GM23338 (cell line): ENCODE results near the gene RPS21.
A peak's percentile ranks its signal among the peaks of the same experiment; 100 is the strongest.

ENCODE experiments used
- POLR2AphosphoS5 ChIP-seq: IDR thresholded peaks from 2 replicates; pipeline ENCODE4 v1.6.1; 2016; ENCODE audit warnings: antibody characterized with exemption, low read depth
- TF ChIP-seq, protein P1 (sequence below), 2 experiments: fragments of 200-600 bp in 1 of 2; sonication (generic) in 1 of 2; conservative IDR thresholded peaks; 2 replicates each; pipeline versions ENCODE4 v1.5.1 to v1.6.1; 2016 to 2017; ENCODE audit warnings: antibody characterized with exemption in 2 of 2, low read depth in 2 of 2, mild to moderate bottlenecking in 2 of 2, moderate library complexity in 1 of 2
- TF ChIP-seq, protein P2 (sequence below): IDR thresholded peaks from one replicate; pipeline ENCODE4 v1.6.1; 2018; ENCODE audit warnings: antibody characterized with exemption; ENCODE audit not compliant: unreplicated experiment

DNA sequence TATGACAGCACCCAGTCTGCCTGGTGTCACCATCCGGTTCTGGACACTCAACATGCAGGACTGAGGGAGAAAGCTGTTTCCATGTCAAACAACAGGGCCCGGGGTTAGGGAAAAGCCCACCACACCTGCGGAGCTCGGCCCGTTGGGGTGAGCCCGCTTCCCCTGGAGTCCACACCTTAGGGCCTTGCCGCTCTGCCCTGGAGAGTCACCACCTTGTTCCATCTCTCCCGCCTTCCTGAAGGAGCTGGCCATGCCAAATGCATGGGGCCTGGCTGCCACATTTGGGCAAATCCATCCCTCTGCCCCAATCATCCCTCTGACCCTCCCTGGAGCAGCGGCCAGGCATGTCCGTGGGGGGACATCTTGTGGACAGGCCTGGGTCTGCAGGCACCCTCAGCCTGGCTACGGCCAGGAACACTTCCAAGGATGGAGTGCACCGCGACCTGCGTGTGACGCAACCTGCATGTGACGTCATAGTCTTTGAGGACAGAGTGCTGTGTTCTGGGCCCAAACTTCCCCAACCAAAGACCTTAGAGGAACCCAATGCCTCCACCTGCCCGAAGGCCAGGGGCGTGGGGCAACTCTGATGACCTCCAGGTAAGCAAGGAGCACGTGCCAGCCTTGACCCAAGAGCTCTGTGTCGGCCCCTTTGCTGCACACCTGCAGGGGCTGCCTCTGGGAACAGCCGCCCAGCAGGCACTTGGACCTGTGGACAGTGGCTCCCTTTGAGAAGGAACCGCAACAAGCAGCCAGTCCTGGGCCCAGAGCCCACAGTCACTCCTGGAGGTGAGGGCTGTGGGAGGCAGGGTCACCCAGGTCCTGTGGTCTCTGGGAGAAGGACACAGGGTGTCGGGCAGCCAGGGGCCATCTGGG is 18.4 kb downstream of the RPS21 start:
- TF ChIP-seq, protein P1, sequence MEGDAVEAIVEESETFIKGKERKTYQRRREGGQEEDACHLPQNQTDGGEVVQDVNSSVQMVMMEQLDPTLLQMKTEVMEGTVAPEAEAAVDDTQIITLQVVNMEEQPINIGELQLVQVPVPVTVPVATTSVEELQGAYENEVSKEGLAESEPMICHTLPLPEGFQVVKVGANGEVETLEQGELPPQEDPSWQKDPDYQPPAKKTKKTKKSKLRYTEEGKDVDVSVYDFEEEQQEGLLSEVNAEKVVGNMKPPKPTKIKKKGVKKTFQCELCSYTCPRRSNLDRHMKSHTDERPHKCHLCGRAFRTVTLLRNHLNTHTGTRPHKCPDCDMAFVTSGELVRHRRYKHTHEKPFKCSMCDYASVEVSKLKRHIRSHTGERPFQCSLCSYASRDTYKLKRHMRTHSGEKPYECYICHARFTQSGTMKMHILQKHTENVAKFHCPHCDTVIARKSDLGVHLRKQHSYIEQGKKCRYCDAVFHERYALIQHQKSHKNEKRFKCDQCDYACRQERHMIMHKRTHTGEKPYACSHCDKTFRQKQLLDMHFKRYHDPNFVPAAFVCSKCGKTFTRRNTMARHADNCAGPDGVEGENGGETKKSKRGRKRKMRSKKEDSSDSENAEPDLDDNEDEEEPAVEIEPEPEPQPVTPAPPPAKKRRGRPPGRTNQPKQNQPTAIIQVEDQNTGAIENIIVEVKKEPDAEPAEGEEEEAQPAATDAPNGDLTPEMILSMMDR (conservative IDR thresholded peaks at IDR 0.05; ENCODE audit: low read depth in 2 of 2): peak; percentile 57 to 82
- no peak for TF ChIP-seq POLR2AphosphoS5
- TF ChIP-seq, protein P2, sequence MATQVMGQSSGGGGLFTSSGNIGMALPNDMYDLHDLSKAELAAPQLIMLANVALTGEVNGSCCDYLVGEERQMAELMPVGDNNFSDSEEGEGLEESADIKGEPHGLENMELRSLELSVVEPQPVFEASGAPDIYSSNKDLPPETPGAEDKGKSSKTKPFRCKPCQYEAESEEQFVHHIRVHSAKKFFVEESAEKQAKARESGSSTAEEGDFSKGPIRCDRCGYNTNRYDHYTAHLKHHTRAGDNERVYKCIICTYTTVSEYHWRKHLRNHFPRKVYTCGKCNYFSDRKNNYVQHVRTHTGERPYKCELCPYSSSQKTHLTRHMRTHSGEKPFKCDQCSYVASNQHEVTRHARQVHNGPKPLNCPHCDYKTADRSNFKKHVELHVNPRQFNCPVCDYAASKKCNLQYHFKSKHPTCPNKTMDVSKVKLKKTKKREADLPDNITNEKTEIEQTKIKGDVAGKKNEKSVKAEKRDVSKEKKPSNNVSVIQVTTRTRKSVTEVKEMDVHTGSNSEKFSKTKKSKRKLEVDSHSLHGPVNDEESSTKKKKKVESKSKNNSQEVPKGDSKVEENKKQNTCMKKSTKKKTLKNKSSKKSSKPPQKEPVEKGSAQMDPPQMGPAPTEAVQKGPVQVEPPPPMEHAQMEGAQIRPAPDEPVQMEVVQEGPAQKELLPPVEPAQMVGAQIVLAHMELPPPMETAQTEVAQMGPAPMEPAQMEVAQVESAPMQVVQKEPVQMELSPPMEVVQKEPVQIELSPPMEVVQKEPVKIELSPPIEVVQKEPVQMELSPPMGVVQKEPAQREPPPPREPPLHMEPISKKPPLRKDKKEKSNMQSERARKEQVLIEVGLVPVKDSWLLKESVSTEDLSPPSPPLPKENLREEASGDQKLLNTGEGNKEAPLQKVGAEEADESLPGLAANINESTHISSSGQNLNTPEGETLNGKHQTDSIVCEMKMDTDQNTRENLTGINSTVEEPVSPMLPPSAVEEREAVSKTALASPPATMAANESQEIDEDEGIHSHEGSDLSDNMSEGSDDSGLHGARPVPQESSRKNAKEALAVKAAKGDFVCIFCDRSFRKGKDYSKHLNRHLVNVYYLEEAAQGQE: no peak
